ENCODE measurements around the gene NDUFAF3. TPM values are rescaled to one million over a fixed set of nuclear protein-coding genes. Genes with fewer than 3 reads are reported as not detected.

The NDUFAF3 gene
- total and polyA plus RNA-seq, 2 experiments from 2014 or later = 49.9 to 118 TPM

GRCh38 chr3:49001155-49001554 is 20.8 kb upstream of the NDUFAF3 start (continued):
- TF ChIP-seq REST (IDR thresholded peaks at IDR 0.05; ENCODE audit: unreplicated experiment) (no peak), ZNF331 (CRISPR knock-in tag; IDR thresholded peaks at IDR 0.05; ENCODE audit: low read depth) (no peak), JUNB (IDR thresholded peaks at IDR 0.05; ENCODE audit: unreplicated experiment) (no peak), POLR2AphosphoS5 (IDR thresholded peaks at IDR 0.05; ENCODE audit: low read depth) (no peak), STAT1 (IDR thresholded peaks at IDR 0.05; ENCODE audit: unreplicated experiment) (no peak)

GRCh38 chr3:49004352-49005302 is 17.3 kb upstream of the NDUFAF3 start:
- Mint-ChIP-seq H3K9me3 (peaks cover 3% of the 10 kb centered on the region; the same call in 2 of the 3 replicates), H3K27ac (no peak overlapping the region), H3K36me3 (ENCODE audit: low read depth) (peaks cover 14% of the 10 kb centered on the region), H3K27me3 (ENCODE audit: insufficient read depth, low read depth, poor library complexity) (peaks cover 11% of the 10 kb centered on the region), H3K4me3 (no peak overlapping the region), H3K4me1 (peaks cover 26% of the 10 kb centered on the region)
- H3F3A ChIP-seq (replicated peaks; ENCODE audit: low read depth) = 0 out of 2 replicates have a peak, but pooled peaks cover 5% of the 10 kb centered on the region
- H4K20me1 ChIP-seq (replicated peaks; ENCODE audit: insufficient read depth) = peaks cover 15% of the 10 kb centered on the region
- no peak overlapping the region for H3K4me2 ChIP-seq
- no peak for DNase-seq (ENCODE audit: low spot score)
- peaks cover 22% of the 10 kb centered on the region for H3K79me2 ChIP-seq (replicated peaks; ENCODE audit: insufficient read depth)
- H3K36me3 ChIP-seq (ENCODE audit: insufficient read depth) = no peaks in the 10 kb centered on the region
- no peaks in the 10 kb centered on the region; the same call in 1 of the 2 replicates for H3K9me2 ChIP-seq (ENCODE audit: insufficient read depth)
- peaks cover 15% of the 10 kb centered on the region for H3K4me1 ChIP-seq (ENCODE audit: insufficient read depth)
- H2AFZ ChIP-seq = no peak overlapping the region
- no peak overlapping the region for H3K4me3 ChIP-seq
- ATAC-seq = no peak
- H3K27ac ChIP-seq (ENCODE audit: low read depth) = no peak overlapping the region
- no peaks in the 10 kb centered on the region for H3K27me3 ChIP-seq (ENCODE audit: insufficient read depth)
- TF ChIP-seq, protein P1, sequence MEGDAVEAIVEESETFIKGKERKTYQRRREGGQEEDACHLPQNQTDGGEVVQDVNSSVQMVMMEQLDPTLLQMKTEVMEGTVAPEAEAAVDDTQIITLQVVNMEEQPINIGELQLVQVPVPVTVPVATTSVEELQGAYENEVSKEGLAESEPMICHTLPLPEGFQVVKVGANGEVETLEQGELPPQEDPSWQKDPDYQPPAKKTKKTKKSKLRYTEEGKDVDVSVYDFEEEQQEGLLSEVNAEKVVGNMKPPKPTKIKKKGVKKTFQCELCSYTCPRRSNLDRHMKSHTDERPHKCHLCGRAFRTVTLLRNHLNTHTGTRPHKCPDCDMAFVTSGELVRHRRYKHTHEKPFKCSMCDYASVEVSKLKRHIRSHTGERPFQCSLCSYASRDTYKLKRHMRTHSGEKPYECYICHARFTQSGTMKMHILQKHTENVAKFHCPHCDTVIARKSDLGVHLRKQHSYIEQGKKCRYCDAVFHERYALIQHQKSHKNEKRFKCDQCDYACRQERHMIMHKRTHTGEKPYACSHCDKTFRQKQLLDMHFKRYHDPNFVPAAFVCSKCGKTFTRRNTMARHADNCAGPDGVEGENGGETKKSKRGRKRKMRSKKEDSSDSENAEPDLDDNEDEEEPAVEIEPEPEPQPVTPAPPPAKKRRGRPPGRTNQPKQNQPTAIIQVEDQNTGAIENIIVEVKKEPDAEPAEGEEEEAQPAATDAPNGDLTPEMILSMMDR (conservative IDR thresholded peaks at IDR 0.05; ENCODE audit: low read depth in 2 of 2) = no peak
- TF ChIP-seq, protein P2, sequence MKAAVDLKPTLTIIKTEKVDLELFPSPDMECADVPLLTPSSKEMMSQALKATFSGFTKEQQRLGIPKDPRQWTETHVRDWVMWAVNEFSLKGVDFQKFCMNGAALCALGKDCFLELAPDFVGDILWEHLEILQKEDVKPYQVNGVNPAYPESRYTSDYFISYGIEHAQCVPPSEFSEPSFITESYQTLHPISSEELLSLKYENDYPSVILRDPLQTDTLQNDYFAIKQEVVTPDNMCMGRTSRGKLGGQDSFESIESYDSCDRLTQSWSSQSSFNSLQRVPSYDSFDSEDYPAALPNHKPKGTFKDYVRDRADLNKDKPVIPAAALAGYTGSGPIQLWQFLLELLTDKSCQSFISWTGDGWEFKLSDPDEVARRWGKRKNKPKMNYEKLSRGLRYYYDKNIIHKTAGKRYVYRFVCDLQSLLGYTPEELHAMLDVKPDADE (IDR thresholded peaks at IDR 0.05) = no peak
- TF ChIP-seq, protein P3, sequence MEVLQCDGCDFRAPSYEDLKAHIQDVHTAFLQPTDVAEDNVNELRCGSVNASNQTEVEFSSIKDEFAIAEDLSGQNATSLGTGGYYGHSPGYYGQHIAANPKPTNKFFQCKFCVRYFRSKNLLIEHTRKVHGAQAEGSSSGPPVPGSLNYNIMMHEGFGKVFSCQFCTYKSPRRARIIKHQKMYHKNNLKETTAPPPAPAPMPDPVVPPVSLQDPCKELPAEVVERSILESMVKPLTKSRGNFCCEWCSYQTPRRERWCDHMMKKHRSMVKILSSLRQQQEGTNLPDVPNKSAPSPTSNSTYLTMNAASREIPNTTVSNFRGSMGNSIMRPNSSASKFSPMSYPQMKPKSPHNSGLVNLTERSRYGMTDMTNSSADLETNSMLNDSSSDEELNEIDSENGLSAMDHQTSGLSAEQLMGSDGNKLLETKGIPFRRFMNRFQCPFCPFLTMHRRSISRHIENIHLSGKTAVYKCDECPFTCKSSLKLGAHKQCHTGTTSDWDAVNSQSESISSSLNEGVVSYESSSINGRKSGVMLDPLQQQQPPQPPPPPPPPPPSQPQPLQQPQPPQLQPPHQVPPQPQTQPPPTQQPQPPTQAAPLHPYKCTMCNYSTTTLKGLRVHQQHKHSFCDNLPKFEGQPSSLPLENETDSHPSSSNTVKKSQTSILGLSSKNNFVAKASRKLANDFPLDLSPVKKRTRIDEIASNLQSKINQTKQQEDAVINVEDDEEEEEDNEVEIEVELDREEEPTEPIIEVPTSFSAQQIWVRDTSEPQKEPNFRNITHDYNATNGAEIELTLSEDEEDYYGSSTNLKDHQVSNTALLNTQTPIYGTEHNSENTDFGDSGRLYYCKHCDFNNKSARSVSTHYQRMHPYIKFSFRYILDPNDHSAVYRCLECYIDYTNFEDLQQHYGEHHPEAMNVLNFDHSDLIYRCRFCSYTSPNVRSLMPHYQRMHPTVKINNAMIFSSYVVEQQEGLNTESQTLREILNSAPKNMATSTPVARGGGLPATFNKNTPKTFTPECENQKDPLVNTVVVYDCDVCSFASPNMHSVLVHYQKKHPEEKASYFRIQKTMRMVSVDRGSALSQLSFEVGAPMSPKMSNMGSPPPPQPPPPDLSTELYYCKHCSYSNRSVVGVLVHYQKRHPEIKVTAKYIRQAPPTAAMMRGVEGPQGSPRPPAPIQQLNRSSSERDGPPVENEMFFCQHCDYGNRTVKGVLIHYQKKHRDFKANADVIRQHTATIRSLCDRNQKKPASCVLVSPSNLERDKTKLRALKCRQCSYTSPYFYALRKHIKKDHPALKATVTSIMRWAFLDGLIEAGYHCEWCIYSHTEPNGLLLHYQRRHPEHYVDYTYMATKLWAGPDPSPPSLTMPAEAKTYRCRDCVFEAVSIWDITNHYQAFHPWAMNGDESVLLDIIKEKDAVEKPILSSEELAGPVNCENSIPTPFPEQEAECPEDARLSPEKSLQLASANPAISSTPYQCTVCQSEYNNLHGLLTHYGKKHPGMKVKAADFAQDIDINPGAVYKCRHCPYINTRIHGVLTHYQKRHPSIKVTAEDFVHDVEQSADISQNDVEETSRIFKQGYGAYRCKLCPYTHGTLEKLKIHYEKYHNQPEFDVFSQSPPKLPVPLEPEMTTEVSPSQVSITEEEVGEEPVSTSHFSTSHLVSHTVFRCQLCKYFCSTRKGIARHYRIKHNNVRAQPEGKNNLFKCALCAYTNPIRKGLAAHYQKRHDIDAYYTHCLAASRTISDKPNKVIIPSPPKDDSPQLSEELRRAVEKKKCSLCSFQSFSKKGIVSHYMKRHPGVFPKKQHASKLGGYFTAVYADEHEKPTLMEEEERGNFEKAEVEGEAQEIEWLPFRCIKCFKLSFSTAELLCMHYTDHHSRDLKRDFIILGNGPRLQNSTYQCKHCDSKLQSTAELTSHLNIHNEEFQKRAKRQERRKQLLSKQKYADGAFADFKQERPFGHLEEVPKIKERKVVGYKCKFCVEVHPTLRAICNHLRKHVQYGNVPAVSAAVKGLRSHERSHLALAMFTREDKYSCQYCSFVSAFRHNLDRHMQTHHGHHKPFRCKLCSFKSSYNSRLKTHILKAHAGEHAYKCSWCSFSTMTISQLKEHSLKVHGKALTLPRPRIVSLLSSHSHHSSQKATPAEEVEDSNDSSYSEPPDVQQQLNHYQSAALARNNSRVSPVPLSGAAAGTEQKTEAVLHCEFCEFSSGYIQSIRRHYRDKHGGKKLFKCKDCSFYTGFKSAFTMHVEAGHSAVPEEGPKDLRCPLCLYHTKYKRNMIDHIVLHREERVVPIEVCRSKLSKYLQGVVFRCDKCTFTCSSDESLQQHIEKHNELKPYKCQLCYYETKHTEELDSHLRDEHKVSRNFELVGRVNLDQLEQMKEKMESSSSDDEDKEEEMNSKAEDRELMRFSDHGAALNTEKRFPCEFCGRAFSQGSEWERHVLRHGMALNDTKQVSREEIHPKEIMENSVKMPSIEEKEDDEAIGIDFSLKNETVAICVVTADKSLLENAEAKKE (CRISPR knock-in tag; IDR thresholded peaks at IDR 0.05) = no peak
- no peak for TF ChIP-seq STAT1 (IDR thresholded peaks at IDR 0.05; ENCODE audit: unreplicated experiment)
- TF ChIP-seq CREB1 (CRISPR knock-in tag; IDR thresholded peaks at IDR 0.05; ENCODE audit: low read depth) = no peak
